ENCODE data around the gene ZNF878.

Gene ZNF878

GRCh38 chr19:12034620-12035019, 18.1 kb downstream of the ZNF878 start:
- no peak for DNase-seq

- no peak for DNase-seq
Measured at GRCh38 chr19:12034198-12034597, 18.6 kb downstream of the ZNF878 start.

- no peak for DNase-seq
Measured at GRCh38 chr19:12015753-12016116, 37.0 kb downstream of the ZNF878 start.

GRCh38 chr19:12015015-12015752, 37.6 kb downstream of the ZNF878 start:
- DNase-seq = no peak

- DNase-seq = no peak
Measured at GRCh38 chr19:12000152-12000981, 52.4 kb downstream of the ZNF878 start.

GRCh38 chr19:11995174-11995573, 57.6 kb downstream of the ZNF878 start:
- no peak for DNase-seq
